Stimulated activated CD8-positive, alpha-beta memory T cell treated with anti-CD3 and anti-CD28 coated beads, Interleukin-4, amount 100 ng/mL, for 1 hour (primary cell): Measurements from ENCODE around the gene PCDHA12.
"Not testable (repeated sequence)": the region's sequence is repeated elsewhere in the genome, so short reads cannot be mapped to it uniquely, and the experiment has no call there.

Source experiments
- DNase-seq, 2 donors: peaks; one replicate each; pipeline ENCODE4 v3.0.0-alpha.2; 2020; ENCODE audit warnings: low read depth in 2 of 2, low spot score in 1 of 2

PCDHA12 gene

GRCh38 chr5:140857177-140857986 is 17.7 kb upstream of the PCDHA12 start:
- no peak for DNase-seq

GRCh38 chr5:140857987-140858240 is 17.2 kb upstream of the PCDHA12 start:
- no peak for DNase-seq

GRCh38 chr5:140862441-140863295 is 12.4 kb upstream of the PCDHA12 start:
- DNase-seq, result no peak

GRCh38 chr5:140868721-140869554 is 6.2 kb upstream of the PCDHA12 start, which contains the start of gene PCDHA11:
Gene PCDHA11 (plus strand): TSS chr5:140868957. CDS start chr5:140869104, 147 bp downstream.
- DNase-seq, result no peak

GRCh38 chr5:140869555-140869886 is 5.6 kb upstream of the PCDHA12 start:
- no peak for DNase-seq

- DNase-seq, result no peak
Measured at GRCh38 chr5:140870221-140871201, 4.6 kb upstream of the PCDHA12 start.

- not testable (repeated sequence) for DNase-seq
Measured at GRCh38 chr5:140876541-140877261, 1.6 kb downstream of the PCDHA12 start.

- DNase-seq, result no peak
Measured at GRCh38 chr5:140877262-140877581, 2.1 kb downstream of the PCDHA12 start.

- no peak for DNase-seq
Measured at GRCh38 chr5:140881889-140882590, 6.9 kb downstream of the PCDHA12 start, which contains the start of gene PCDHA13. Gene PCDHA13 (plus strand): TSS chr5:140882124. CDS start chr5:140882269, 145 bp downstream.

GRCh38 chr5:140882591-140882899 is 7.4 kb downstream of the PCDHA12 start:
- DNase-seq, result no peak

GRCh38 chr5:140883373-140883772 is 8.3 kb downstream of the PCDHA12 start:
- DNase-seq, result no peak

GRCh38 chr5:140883927-140884697 is 9.0 kb downstream of the PCDHA12 start:
- DNase-seq, result no peak

GRCh38 chr5:140916325-140916724 is 41.2 kb downstream of the PCDHA12 start:
- DNase-seq, result no peak

- DNase-seq, result no peak
Measured at GRCh38 chr5:140923601-140924000, 48.5 kb downstream of the PCDHA12 start.

GRCh38 chr5:140925806-140926442 is 50.8 kb downstream of the PCDHA12 start, which contains the start of gene PCDHAC1:
Gene PCDHAC1 (plus strand): TSS chr5:140926299. CDS start chr5:140926893, 594 bp downstream.
- DNase-seq, result no peak

GRCh38 chr5:140926443-140927227 is 51.5 kb downstream of the PCDHA12 start:
- no peak for DNase-seq

- no peak for DNase-seq
Measured at GRCh38 chr5:140927228-140927573, 52.1 kb downstream of the PCDHA12 start.
